ENCODE data around the gene ANKRD33B. TPM values are rescaled to one million over a fixed set of nuclear protein-coding genes. Genes with fewer than 3 reads are reported as not detected.

The ANKRD33B gene
- total and polyA plus RNA-seq, 11 donors: 0.98 to 33.8 (median 4.9) TPM

DNA sequence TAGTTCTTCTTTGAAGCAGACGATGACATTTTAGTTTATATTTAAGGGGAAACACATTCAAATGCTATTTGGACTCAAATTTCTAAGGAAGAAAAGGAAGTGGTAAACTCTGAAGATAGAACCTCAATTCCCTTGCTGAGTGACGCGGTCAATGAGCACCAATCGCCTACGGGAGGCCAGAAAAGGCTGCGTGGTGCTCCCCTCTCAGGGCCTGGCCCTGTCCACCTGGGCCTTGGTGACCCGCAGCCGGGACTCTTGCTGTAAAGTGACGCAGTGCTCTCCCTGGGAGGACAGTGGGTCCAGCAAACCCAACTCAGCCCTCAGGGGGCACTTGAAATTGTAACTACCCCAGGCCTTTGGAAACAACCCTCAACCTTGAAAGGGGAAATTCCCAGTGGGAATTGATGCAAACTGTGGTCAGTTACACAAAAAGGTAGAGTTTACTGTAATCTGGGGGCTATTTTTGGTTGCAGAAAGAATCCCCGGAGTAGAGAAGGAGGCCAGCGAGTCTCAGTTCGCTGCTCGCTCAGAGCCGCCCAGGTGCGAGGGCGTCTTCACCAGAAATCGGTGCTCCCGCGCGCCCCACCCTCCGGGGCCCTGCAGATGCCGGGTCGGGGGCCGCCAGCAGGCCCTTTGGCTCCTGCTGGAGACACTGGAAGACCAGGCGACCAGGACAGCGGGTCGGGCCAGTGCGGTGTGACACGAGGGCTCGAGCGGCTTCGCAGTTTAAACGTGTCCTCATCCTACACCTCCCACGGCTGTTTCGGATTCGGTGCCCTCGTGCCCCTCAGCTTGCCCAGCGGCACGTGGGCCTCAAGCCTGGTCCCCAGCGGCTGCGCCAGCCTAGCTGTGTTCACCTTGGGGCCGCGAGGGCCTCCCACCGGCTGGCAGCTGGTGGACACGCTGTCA lies 1.4 kb upstream of the ANKRD33B start:
- H3K27ac ChIP-seq: peak overlapping the region in 1 of 12 donors; percentile 81
- intact Hi-C loops (cut with DNase I): loop anchor here in 5 of 10 donors (5.0 to 10.0 kb wide), 4 partner anchors 40 to 108 kb away; no protein-coding TSS in a partner anchor
- H3K36me3 ChIP-seq: no peaks in the 10 kb centered on the region
- H3K4me1 ChIP-seq: peaks cover 0 to 47% (median 24%) of the 10 kb centered on the region in 12 donors
- H3K4me3 ChIP-seq: peak overlapping the region in 6 of 12 donors; percentile 58 to 78 (median 75)
- H3K9me3 ChIP-seq: no peaks in the 10 kb centered on the region
- H3K27me3 ChIP-seq: peaks cover 0 to 26% (median 0%) of the 10 kb centered on the region in 9 donors
- TF ChIP-seq, protein P1, sequence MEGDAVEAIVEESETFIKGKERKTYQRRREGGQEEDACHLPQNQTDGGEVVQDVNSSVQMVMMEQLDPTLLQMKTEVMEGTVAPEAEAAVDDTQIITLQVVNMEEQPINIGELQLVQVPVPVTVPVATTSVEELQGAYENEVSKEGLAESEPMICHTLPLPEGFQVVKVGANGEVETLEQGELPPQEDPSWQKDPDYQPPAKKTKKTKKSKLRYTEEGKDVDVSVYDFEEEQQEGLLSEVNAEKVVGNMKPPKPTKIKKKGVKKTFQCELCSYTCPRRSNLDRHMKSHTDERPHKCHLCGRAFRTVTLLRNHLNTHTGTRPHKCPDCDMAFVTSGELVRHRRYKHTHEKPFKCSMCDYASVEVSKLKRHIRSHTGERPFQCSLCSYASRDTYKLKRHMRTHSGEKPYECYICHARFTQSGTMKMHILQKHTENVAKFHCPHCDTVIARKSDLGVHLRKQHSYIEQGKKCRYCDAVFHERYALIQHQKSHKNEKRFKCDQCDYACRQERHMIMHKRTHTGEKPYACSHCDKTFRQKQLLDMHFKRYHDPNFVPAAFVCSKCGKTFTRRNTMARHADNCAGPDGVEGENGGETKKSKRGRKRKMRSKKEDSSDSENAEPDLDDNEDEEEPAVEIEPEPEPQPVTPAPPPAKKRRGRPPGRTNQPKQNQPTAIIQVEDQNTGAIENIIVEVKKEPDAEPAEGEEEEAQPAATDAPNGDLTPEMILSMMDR (IDR thresholded peaks at IDR 0.05): no peak
- TF ChIP-seq POLR2A (IDR thresholded peaks at IDR 0.05): no peak
- ATAC-seq (no peak), DNase-seq (no peak)
- WGBS, 4 donors: 73 to 87% (median 82%) methylated on average over 44 to 45 of the region's 45 CpGs

DNA sequence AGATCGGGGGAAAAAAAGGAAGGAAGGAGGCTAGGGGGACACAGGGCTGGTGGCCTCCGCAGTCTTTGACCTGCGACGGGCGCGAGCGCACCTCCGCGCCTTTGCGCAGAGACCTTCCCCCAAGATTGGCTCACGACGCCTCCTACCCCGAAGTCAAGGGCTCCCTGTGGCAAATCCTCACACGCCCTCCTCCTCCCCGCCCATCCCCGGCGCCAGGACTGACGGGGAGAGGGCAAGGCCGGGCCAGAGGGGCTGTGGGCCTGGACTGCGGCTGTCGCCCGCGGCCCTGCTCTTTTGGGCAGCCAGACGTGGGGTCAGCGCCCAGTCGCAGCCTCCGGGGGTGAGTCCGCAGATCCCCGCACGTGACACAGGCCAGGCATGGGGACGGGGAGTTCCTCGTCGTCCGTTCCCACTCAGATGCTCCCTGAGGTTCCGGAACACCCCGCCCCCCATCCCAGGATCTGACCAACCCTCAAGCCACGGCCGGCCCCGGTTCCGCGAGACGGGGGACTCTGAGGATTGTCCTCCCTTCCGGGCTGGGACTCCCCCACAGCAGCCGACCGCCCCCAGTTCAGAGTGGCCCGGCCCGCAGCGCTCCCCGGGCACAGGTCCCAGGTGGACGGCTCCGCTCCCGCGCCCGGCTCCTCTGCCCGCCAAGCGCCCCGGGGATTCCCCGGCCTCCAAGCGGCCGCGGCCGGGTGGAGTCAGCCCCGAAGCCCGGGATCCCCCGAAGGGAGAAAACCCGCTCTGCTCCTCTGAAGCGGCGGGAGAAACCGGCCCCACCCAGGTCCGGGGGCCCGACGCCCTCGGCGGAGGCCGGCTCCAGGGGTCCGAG lies 543 bp upstream of the ANKRD33B start:
- Histone ChIP-seq H3K9me3 (no peaks in the 10 kb centered on the region), H3K36me3 (no peaks in the 10 kb centered on the region), H3K4me1 (peaks cover 0 to 52% (median 31%) of the 10 kb centered on the region in 12 donors), H3K27ac (peak overlapping the region in 11 of 12 donors; percentile 67 to 88 (median 78)), H3K4me3 (peak overlapping the region; percentile 58 to 85 (median 76)), H3K27me3 (peaks cover 0 to 26% (median 0%) of the 10 kb centered on the region in 9 donors)
- intact Hi-C loops (cut with DNase I): loop anchor here in 5 of 10 donors (5.0 to 10.0 kb wide), 4 partner anchors 39 to 109 kb away; no protein-coding TSS in a partner anchor
- DNase-seq (peak in 4 of 5 donors; percentile 50 to 71 (median 56)), ATAC-seq (peak; percentile 4 to 47 (median 18))
- no peak for TF ChIP-seq POLR2A (IDR thresholded peaks at IDR 0.05)
- TF ChIP-seq, protein P1 (IDR thresholded peaks at IDR 0.05): no peak
- WGBS, 4 donors: 11 to 27% (median 19%) methylated on average over 29 to 76 of the region's 76 CpGs

DNA sequence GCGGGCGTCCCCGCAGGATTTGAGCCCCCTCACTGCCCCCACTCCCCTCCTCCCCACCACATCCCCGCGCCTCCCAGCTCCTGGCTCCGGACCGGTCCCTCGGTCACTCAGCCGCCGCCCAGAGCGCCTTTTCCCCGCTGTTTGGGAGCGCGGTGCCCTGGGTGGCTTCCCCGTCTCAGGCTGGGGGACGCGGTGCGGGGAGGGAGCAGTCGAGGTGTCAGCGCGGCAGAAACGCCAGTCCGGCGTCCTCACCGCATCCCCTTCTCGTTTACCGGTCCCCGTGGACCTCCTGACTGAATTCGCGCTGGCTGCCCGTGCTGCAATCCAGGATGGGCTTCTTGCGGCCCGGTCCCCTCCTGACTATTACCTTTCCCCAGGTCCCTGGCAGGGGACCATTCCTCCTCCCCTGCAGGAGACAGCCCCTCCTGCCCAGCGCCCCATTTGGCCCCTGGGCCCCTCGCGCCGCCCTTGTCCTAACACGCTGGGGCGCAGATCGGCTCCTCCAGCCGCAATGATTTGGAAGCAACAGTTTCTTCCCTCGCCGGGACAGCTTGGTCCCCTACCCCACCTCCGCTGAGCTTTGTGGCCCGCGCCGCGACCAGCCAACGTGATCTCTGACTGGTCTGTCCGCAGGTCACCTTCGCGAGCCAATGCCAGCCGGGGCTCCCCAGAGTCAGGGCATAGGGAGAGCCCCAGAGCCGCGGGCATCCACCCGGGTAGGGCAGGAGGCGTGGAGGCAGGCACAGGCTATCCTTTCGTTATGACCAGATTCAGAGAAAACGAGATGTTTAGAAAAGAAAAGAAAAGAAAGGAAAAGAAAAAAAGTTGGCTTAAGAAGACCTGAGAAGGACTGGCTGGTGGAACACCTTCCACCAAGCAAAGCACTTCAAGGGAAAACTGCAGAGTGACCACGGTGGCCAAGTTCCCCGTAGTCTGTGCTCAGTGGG lies 1.2 kb downstream of the ANKRD33B start:
- 1 to 4% (median 3%) methylated on average over 43 to 61 of the region's 61 CpGs for WGBS, 4 donors
- H3K9me3 ChIP-seq: no peaks in the 10 kb centered on the region
- TF ChIP-seq POLR2A (IDR thresholded peaks at IDR 0.05): no peak
- TF ChIP-seq, protein P1 (IDR thresholded peaks at IDR 0.05): no peak
- no peaks in the 10 kb centered on the region for H3K36me3 ChIP-seq
- H3K4me3 ChIP-seq: peak overlapping the region; percentile 58 to 85 (median 76)
- intact Hi-C loops (cut with DNase I): loop anchor here (2.0 to 10.0 kb wide), 9 partner anchors 37 to 110 kb away; no protein-coding TSS in a partner anchor
- peak overlapping the region in 11 of 12 donors; percentile 20 to 88 (median 73) for H3K27ac ChIP-seq
- H3K4me1 ChIP-seq: peaks cover 0 to 52% (median 31%) of the 10 kb centered on the region in 12 donors
- ATAC-seq (peak in 3 of 4 donors; percentile 38 to 60 (median 39)), DNase-seq (peak; percentile 37 to 74 (median 50))
- peaks cover 0 to 26% (median 0%) of the 10 kb centered on the region in 9 donors for H3K27me3 ChIP-seq

Measured in heart left ventricle (tissue), 16 donors.